Erythroblast (primary cell): Measurements from ENCODE around the gene PRDX1.

ENCODE experiments used
- GATA1 ChIP-seq: IDR thresholded peaks from 2 replicates; pipeline ENCODE4 v1.6.1; 2011; ENCODE audit warnings: low read depth, mild to moderate bottlenecking, control low read depth, low read length, moderate library complexity
- POLR2A ChIP-seq: IDR thresholded peaks from 2 replicates; pipeline ENCODE4 v1.6.1; 2011; ENCODE audit warnings: mild to moderate bottlenecking, low read length

- no peak for TF ChIP-seq POLR2A
- TF ChIP-seq GATA1, result no peak
Observed at GRCh38 chr1:45485949-45486348, 35.7 kb downstream of the PRDX1 start.
